ENCODE measurements around the gene TLE1.
"Not testable (repeated sequence)": the region's sequence is repeated elsewhere in the genome, so short reads cannot be mapped to it uniquely, and the experiment has no call there.

Gene TLE1

DNA sequence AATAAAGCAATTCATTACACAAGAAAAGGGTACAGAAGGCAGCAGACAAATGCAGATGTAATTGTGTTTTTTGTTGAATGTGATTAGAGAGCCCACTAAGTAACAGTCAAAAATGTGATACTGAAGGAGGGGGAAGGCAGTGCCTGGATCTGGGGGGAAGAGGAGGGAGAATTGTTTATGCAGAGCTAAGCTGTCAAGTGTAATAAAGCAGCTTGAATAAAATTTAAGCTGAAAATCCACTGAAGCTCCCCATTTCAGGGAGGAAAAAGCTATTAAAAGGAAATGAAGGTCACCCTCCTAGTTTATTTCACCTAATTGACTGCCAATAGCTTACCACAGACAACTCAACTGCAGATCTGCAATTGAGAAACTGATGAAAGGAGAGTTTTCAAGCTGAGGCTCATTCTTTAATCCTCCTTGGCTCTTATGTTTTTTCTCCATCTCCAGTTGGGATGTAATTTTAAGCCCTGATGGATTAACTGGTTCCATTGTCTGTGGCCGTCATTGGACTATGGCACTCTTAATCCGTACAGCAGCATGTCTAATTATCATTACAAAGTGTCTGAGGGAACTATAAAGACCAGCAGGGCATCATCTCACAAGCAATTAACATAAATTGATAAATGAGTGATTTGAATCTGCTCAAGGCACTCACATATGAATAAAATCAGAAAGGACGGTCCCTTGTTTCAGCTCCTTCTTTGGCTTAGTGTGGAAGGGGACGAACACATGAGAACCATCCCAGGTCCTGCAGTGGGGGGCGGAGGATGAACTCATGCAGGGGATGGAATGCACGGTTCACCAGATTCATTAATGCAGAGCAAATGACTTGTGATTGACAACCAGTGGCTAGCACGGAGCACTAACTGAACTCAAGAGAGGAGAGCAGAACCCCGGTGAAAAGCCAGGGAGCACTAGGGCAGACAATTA is 38.5 kb downstream of the TLE1 start:
- DNase-seq = no peak

DNA sequence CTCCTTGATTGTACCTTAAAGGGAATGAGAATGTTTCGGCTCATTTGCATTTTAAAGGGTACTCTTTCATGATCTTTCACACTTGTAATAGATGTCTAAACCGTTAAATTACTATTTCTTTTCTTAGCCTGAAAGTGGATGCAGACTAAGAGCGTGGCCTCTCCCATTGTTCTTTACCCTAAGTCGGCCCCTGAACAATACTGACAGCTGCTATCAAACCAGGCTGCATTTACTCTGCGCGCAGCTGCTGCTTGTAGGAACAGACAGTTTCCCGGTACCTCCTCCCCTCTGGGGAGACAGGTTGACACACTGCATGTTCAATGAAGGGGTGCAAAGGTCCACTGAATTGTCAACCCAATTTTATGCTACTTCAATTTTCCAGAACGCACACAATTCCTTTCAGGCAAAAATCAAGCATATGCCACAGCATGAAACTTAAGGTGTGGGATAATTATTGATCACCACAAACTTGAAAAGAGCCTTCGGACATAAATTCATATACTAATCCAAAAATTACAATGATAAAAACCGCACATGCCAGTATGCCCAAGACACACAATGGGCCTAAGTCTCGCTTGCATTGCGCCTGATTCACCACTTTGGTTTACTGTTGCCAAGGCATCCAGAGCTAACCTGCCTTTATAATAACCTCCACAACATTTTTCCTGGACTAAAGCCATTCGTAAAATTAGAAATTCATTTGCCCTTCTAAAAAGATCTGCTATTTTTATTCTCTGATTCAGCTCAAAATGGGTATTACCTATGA is 39.7 kb downstream of the TLE1 start:
- DNase-seq = no peak

DNA sequence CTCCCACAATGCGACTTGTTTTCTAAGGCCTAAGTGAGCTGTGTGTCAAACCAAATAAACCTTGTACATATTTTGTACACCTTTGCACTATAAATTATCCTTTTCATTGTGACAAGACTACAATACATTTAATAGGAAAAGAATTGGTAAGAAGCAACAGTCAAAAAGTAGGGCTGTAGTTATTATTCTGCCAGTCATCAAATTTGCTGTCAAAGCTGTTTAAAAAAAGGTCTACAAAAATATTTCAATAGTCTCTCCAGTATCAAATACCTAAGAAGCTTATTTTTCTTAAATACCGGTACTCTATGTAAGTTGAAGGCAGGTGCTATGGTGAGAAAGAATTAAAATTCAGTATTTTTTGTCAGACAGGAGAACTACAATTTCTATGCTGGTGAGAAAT is 40.5 kb downstream of the TLE1 start:
- no peak for DNase-seq

DNA sequence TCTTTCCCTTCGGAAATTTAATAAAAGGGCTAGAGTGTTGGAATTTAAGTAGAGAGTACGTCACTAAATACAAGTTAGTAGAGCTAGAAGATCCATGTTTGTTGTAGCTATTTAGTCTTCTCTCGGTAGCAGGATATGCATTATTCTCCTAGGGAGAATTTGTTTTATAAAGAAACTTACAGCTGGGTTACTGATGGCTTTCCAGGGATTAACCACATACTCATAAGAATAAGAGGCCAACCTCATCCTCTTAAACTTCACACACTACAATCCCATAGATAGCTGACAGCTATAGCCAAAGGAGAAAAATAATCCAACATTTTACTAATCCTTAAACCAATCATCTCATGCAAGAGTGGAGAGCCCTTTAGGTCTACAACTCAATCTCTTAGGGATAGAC is 43.0 kb downstream of the TLE1 start:
- no peak for DNase-seq

DNA sequence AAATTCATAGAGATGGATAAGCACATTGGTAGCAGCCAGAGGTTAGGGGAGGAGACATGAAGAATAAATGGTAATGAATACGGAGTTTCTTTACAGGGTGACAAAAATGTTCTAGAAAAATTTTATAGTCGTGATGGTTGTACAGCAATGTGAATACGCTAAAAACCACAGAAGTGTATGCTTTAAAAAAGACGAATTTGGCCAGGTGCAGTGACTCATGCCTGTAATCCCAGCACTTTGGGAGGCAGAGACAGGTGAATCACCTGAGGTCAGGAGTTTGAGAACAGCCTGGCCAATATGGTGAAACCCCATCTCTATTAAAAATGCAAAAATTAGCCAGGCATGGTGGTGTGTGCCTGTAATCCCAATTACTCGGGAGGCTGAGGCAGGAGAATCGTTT is 44.8 kb downstream of the TLE1 start:
- DNase-seq = not testable (repeated sequence)

DNA sequence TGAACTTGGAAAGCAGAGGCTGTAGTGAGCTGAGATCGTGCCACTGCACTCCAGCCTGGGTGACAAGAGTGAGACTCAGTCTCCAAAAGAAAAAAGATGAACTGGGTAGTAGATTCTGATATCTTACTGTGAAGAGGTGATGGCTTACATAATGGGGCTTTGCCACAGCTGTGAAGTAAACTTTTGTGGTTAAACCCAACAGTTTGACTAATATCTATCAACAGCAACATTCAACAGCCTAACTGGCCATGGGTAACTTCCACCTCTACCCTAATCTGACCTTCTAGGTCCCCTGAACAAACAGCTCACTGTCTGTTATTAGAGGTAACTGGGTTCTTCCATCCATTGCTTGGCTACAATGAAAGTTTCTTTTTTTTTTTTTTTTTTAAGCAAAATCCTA is 52.1 kb downstream of the TLE1 start:
- no peak for DNase-seq

DNA sequence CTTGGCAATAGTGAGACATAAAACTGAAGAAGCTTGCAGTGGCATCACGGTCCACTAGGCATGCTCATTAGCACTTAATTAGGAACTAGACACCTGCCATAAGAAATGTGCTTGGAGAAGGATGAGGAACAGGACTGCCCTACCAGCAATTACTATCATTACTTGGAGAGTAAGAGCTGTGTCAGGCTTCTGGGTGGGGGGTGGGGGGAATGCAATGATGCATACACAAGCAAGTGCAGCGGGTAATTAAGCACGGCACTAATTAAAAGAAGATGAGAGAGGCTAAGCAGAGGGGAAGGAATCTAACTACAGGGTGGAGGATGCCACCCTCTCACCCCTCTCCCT is 53.1 kb downstream of the TLE1 start:
- DNase-seq = no peak

DNA sequence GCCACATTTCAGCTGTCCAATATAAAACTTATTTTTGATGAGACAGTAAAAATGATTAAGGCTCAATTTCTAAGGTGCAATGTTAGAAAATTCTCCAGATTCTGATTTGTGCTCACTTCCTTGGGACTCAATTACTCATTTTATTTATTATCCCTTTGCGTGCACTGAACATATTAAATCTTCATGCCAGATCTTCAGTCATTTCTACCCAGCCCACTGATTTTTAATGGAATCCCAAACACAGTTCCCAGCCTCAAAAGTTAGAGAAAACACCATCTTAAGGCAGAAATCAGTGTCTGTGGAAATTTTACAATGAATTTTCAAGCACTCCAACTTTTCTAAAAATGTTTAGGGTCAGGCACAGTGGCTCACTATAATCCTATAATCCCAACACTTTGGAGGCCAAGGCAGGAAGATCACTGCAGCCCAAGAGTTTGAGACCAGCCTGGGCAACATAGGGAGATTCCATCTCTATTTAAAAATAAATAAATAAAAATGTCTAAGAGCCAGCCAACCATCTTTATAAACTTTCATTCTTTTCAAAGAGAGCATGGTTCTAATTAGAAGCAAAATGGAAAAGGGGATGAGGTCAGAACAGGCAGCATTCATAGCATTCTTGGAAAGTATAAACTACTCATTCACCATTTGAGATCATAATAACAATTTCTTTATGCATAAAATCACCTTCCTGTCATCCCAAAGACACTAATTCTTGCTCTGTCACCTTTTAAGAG is 53.7 kb downstream of the TLE1 start:
- DNase-seq = no peak

DNA sequence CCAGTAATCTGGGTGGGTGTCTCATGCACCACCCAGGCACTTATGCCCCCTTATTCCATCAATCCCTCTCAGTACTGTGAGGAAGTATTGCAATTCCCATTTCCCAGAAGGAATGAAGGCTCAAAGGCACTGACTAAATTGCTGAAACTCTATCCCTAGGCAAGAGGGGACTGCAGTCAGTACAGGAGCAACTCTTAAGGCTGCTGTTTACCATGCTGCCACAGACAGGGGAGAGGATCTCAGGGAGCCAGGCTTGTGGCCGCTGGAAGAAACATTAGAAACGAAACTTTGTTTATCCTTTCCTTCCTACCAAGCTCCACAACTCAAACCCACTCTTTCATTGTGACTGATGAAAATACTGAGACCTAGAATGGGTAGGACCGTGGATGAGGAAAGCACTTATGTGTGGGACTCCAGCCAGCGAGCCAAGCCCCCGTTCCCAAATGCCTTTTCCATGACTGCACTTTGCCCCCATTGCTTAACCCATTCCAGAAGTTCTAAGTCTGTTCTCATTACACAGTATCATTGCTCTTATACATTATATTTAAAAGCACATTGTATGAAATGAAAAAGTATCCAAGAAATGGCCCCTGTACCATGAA is 54.3 kb downstream of the TLE1 start:
- no peak for DNase-seq

DNA sequence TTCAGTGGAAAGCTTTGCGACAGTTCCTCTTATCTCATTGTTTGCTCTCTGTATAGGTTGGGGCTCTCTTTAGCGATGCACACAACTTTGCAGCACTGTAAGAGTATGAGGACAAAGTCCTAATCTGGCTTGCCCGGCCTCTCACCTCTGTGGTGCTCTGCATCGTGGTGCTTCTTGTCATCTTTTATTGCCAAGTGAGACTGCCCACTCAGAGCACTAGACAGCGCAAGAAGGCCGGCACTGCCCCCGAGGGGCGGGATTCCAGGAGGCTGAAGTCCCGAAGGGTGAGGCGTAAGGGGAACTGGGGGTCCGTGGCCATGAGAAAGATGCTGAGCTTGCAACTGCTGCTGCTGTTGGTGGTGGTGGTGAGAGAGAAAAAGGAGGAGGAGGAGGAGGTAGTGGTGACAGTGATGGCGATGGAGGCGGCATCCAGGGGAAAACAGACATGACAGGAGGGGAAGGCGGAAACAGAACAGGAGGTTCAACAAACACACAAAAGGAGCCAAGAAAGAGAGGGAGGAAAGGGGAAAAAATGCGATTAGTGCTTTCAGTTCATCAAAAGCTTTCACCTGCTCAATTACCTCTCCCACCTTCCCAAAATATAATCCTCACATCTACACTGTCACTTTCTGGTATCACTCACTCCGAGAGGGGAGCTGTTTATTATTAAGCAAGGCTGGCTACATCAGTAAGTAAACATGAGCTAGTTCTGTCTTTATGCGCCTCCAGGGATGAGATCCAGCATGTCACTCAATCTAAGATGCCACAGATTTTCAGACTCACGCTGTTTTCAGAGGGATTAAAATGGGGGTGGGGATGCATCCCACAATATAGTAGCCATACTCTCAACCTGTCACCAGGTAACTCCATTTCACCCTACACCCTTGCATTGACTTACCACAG is 55.1 kb downstream of the TLE1 start:
- DNase-seq = no peak

DNA sequence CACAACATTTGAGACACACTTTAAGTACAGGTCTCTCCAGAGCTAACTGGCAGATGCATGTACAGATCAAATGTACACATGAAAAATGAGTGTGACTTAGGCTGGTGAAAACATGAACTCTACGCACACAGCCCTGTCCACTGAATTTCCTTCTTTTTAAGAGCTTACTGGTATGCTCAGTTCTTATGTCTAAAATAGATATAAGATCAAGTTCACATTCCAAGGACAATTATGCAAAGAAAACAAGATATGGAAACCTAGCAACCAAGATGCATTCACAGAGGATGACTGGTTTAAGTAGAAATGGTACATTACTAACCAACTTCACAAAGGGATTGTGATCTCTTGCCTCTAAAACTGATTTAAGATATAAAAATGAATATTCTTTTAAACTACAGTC is 56.7 kb downstream of the TLE1 start:
- no peak for DNase-seq

DNA sequence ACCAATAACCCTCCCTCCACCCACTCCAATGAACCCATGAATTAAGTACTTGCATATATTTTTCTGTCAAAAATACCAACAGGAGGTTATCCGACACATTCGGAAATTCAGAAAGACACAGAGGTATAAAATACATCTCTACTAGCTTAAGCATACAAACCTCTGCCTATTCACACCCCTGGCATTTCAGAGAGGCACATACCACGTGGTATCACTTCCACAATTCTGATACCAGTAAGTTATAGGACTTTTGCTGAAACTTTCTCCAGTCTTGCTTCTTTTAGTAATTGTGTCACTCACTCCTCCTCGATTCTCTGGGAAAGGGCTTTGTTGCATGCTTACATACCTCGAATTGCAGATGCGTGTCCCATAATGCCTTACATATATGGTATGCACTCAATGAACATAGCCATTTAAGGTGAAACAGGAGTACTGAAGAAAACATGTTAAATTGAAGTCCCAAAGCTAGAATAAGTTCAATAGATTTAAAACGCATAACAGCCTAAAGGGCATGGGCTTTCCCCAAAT is 58.1 kb downstream of the TLE1 start:
- DNase-seq = no peak

DNA sequence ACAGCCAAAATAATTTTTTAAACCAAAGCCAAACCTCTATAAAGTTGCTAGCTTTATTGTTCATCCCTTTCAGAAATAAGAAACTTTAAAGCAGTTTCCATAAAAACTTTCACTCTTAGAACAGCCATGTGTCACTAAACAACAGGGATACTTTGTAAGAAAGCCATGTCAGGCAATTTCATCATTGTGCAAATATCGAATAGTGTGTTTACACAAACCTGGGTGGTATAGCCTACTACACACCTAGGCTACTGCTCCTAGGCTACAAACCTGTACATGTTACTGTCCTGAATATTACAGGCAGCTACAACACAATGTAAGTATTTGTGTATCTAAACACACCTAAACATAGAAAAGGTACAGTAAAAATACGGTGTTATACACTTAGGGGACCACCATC is 59.9 kb downstream of the TLE1 start:
- no peak for DNase-seq

DNA sequence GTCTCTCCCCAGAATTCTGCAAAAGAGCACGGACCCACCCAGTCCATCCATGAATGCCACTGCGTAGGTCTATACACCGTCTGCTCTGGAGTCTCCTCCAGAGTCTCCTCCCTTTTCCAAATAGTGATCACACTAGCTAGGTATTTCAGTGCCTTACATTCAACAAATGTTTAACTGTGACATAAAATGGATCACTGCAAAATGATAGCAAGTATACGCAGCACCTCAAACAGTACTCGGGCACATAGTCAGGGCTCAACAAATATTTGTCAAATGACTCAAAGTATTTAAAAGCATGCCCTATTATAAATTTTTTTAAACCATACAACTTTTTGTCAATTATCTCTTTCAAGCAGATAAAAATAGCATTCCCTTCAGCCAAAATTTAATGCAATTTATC is 60.5 kb downstream of the TLE1 start:
- DNase-seq = no peak

DNA sequence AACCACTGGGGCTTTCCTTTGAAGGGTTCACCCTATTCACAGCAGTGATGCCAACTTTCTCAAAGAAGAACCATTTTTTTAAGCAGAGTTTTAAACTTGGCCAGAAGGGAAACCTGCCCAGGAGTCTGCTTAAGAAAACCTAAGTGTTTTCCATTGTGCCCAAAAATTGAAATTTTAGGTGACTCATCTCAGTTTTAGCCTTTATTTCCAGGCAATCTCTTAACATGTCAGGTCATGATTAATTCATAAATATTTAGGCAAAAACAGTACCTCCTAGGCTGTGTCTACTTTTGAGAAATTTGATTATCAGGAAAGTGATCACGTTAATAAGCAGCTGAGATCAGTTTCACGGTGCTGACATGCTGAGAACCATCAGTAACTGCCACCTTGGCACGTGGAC is 61.9 kb downstream of the TLE1 start:
- DNase-seq = no peak

DNA sequence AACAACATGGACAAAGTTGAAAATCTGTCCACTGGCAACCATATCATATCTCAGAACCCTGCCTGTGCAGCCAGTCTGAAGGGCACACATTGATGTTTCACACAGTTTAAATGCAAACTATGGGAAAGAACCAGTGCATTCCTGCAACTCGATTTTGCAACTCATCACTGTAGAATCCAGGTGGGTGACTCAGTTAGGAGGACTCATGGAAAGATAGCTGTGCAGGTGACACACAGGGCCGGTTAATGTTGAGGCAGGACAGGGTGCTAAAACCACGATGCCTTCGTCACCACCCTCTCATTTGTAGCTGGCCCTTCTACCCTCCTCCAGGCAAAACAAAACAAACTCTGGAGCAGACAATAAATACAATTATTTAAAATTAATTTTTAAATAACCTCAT is 62.8 kb downstream of the TLE1 start:
- DNase-seq = no peak

DNA sequence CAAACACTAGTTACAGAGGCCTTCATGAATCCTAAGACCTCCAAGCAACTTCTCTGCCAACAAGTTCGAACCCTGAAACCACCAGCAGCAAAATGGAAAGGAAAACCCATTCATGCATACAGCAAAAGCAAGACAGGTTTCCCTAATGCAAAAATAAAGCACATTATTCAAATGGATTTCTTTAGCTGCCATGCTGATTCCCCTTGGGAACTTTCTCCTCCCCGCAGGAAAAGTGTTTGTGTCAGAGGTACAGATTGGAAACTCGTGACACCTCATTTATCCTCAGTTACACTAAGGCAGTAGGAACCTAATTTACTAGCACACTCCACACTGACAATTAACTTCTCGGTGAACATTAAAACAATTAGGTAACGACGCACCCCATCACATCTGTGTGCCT is 63.4 kb downstream of the TLE1 start:
- no peak for DNase-seq

DNA sequence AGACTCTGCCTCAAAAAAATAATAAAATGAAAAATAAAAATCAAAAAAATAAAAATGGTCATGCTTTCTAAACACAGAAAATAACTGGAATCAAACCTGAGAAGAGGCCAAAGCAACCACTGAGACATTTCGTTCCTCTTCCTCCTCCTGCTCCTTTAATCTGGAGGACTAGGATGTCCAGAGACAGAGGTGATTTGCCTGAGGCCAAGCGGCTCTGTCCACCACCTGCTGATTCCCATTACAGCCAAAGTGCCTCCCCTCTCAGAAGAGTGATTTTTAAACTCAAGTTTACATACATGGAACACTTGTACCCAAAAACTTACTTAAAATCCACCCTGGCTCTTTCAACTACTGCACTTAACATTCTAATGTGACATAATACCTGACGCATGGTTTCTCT is 65.6 kb downstream of the TLE1 start:
- DNase-seq = no peak

DNA sequence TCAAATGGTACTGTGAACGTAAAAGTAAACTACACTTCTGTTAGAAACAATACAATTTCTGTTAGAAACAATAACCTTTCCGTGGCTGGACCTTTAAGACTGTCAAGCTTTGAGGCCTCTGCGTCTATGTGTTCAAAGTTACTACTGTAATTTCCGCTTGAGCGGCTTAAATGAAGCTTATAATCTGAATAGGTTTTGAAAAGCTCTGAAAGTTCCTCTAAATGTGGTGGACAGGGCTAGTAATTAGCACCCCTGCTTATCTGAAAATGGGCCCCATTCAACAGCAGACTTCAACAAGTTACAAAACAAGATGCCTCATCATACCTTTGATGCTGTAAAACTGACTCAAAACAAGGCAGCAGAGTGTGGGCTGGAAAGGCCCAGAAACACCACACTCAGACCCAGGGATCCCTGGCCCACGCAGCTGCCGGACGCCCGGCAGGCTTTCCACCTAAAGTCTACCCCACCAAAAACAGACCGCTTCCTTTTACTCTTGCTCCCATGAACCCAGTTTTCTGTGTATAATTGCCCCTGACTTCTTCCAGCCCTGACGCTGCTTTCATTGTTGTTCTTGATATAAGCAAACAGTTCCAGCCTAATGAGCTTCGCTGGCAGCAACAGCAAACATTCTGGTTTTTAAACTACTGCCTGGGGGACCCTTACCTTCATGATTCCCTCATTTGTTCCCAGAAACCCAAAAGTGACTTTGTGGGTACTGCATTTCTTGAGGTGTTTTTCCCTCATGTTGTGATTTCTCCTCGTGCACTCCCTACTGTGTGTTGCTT is 66.7 kb downstream of the TLE1 start:
- no peak for DNase-seq

DNA sequence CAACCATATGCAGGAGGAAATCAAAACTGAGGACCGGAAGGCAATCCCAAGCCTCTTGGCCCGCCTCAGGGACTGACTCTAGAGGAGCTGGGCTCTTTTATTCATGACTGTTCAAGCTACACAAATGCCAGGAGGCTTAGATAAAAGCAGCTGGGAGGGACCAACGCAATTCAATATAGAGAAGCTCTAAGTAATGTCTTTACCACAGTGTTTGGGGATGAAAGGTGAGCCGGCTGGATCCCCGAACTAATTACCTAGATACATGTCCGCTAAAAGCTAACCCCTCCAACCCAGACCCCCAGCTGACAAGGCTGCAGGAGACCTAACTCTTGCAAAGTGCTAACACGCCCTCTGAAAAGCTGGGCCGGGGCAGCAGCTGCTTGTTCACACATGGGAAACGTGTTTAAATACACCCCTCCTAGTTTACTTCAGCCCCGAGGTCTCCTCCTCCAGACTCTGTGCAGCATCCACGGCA is 67.5 kb downstream of the TLE1 start:
- no peak for DNase-seq

DNA sequence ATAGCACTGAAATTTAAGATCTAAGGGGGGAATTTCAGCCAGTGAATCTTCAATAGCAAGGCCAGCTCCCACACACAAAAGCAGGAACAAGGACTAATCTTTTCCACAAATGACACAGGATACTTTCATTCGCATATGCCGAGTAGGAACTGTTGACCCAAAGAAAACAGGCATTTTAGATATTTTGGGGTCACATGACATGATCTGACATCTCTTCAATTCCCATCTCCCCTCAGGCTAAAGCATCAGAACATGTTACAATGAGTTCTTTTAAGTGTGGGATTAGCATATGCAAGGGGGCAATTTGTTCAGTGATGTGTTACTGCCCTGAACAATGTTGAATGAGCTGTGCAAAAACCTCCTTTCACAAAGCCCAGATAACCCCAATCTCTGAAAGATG is 68.2 kb downstream of the TLE1 start:
- no peak for DNase-seq
